MM.1S (cell line): ENCODE data around the gene APOBEC4.

Source experiments
- DNase-seq: peaks from one replicate; pipeline ENCODE4 v3.0.0-alpha.2; 2015
- H2AFZ ChIP-seq: fragments of 300-600 bp; sonication (generic); 2 replicates; pipeline ENCODE4 v1.6.0; 2016; ENCODE audit warnings: antibody characterized with exemption, low read length
- H3F3A ChIP-seq: fragments of 300-600 bp; sonication (generic); 2 replicates; pipeline ENCODE4 v1.6.1; 2016; ENCODE audit warnings: mild to moderate bottlenecking, antibody characterized with exemption, low read length, moderate library complexity, mixed read lengths; ENCODE audit not compliant: insufficient read depth
- H3K27ac ChIP-seq: fragments of 300-600 bp; sonication (generic); 2 replicates; pipeline ENCODE4 v1.5.1; 2016; ENCODE audit warnings: mild to moderate bottlenecking, low read length
- H3K27me3 ChIP-seq: fragments of 300-600 bp; sonication (generic); replicated peaks from 2 replicates; pipeline ENCODE4 v1.6.0; 2016; ENCODE audit warnings: low read length; ENCODE audit not compliant: insufficient read depth
- H3K36me3 ChIP-seq: fragments of 300-600 bp; sonication (generic); replicated peaks from 2 replicates; pipeline ENCODE4 v1.6.1; 2016; ENCODE audit warnings: mild to moderate bottlenecking, low read length, mixed read lengths; ENCODE audit not compliant: insufficient read depth
- H3K4me1 ChIP-seq: fragments of 300-600 bp; sonication (generic); 2 replicates; pipeline ENCODE4 v1.6.1; 2016; ENCODE audit warnings: low read length, mixed read lengths
- H3K4me2 ChIP-seq: fragments of 300-600 bp; sonication (generic); 2 replicates; pipeline ENCODE4 v1.6.0; 2016; ENCODE audit warnings: low read depth, low read length
- H3K4me3 ChIP-seq: fragments of 300-600 bp; sonication (generic); 2 replicates; pipeline ENCODE4 v1.5.1; 2016; ENCODE audit warnings: low read length, mixed read lengths
- H3K79me2 ChIP-seq: fragments of 300-600 bp; sonication (generic); 2 replicates; pipeline ENCODE4 v1.6.1; 2016; ENCODE audit warnings: mixed run types, low read length, mixed read lengths
- H3K9ac ChIP-seq: fragments of 300-600 bp; sonication (generic); 2 replicates; pipeline ENCODE4 v1.6.1; 2016; ENCODE audit warnings: low read length, mixed read lengths
- H3K9me2 ChIP-seq: fragments of 300-600 bp; sonication (generic); replicated peaks from 2 replicates; pipeline ENCODE4 v1.6.1; 2016; ENCODE audit warnings: mild to moderate bottlenecking, low read length, mixed read lengths; ENCODE audit not compliant: insufficient read depth
- H3K9me3 ChIP-seq: fragments of 300-600 bp; sonication (generic); replicated peaks from 2 replicates; pipeline ENCODE4 v1.6.1; 2016; ENCODE audit warnings: mild to moderate bottlenecking, low read length, mixed read lengths; ENCODE audit not compliant: insufficient read depth
- H4K20me1 ChIP-seq: fragments of 300-600 bp; sonication (generic); 2 replicates; pipeline ENCODE4 v1.6.1; 2016; ENCODE audit warnings: mild to moderate bottlenecking, low read length, moderate library complexity, mixed read lengths; ENCODE audit not compliant: insufficient read depth
- EZH2 ChIP-seq: fragments of 300-600 bp; sonication (generic); optimal IDR thresholded peaks from 2 replicates; pipeline ENCODE3; 2017; ENCODE audit warnings: low read depth, mild to moderate bottlenecking, antibody characterized with exemption, low read length, mixed read lengths
- EZH2phosphoT487 ChIP-seq: fragments of 300-600 bp; sonication (generic); IDR thresholded peaks from 2 replicates; pipeline ENCODE4 v1.6.1; 2018; ENCODE audit warnings: antibody characterized with exemption, low read length
- TF ChIP-seq, protein P1 (sequence below): fragments of 300-600 bp; sonication (generic); IDR thresholded peaks from 2 replicates; pipeline ENCODE4 v1.5.1; 2016; ENCODE audit warnings: antibody characterized with exemption, low read length, mixed read lengths

The APOBEC4 gene

DNA sequence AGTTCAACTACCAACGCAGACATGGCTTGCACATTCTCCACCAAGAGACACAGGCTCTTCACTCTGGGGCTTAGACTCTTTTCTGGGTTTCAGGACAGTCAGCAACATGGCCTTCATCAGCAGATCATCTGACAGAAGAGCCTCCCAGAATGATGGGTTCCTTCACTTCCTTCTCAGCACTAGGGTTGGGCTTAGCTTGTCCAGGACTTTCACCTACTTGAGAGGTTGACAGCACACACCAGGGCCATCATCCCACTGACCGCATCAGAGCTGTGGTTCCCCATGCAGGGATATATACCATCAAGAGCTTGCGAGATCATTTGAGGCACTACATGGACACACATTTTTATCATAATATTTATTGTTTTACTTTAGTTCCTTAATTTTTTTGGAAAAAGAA lies 52.5 kb downstream of the APOBEC4 start:
- Histone ChIP-seq H4K20me1 (no peaks in the 10 kb centered on the region), H3K4me3 (no peak overlapping the region), H2AFZ (no peak overlapping the region), H3K27me3 (no peaks in the 10 kb centered on the region), H3K9me2 (no peaks in the 10 kb centered on the region), H3K79me2 (no peaks in the 10 kb centered on the region), H3K9me3 (no peaks in the 10 kb centered on the region), H3K9ac (no peak overlapping the region), H3K36me3 (no peaks in the 10 kb centered on the region), H3K27ac (no peak overlapping the region), H3F3A (no peaks in the 10 kb centered on the region), H3K4me2 (no peak overlapping the region), H3K4me1 (peaks cover 23% of the 10 kb centered on the region)
- TF ChIP-seq, protein P1, sequence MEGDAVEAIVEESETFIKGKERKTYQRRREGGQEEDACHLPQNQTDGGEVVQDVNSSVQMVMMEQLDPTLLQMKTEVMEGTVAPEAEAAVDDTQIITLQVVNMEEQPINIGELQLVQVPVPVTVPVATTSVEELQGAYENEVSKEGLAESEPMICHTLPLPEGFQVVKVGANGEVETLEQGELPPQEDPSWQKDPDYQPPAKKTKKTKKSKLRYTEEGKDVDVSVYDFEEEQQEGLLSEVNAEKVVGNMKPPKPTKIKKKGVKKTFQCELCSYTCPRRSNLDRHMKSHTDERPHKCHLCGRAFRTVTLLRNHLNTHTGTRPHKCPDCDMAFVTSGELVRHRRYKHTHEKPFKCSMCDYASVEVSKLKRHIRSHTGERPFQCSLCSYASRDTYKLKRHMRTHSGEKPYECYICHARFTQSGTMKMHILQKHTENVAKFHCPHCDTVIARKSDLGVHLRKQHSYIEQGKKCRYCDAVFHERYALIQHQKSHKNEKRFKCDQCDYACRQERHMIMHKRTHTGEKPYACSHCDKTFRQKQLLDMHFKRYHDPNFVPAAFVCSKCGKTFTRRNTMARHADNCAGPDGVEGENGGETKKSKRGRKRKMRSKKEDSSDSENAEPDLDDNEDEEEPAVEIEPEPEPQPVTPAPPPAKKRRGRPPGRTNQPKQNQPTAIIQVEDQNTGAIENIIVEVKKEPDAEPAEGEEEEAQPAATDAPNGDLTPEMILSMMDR, result no peak
- TF ChIP-seq EZH2, result no peak
- TF ChIP-seq EZH2phosphoT487, result no peak
- no peak for DNase-seq

DNA sequence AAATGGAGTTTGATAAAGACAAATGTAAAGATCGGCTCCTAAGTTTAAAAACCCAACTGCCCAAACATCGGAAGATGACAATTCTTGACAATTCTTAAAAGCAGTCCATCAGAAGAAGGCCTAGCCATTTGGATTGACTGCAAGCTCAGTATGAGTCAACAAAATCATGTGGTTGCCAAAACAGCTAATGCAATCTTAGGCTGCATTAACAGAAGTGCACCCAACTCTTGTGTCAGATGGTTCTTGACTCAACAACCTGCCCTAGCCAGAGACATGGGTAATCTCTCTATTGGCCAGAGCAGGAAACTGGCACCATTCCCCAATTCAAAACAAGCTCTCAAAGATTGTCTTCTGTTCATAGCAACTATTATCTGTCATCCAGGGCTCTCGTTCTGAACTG lies 53.0 kb downstream of the APOBEC4 start:
- TF ChIP-seq EZH2, result no peak
- no peak for TF ChIP-seq EZH2phosphoT487
- TF ChIP-seq, protein P1, result no peak
- H3K36me3 ChIP-seq, result no peaks in the 10 kb centered on the region
- no peaks in the 10 kb centered on the region for H3K9me3 ChIP-seq
- no peak overlapping the region for H3K9ac ChIP-seq
- no peaks in the 10 kb centered on the region for H3K79me2 ChIP-seq
- H3K27ac ChIP-seq, result no peak overlapping the region
- no peaks in the 10 kb centered on the region for H4K20me1 ChIP-seq
- H3K27me3 ChIP-seq, result no peaks in the 10 kb centered on the region
- no peaks in the 10 kb centered on the region for H3F3A ChIP-seq
- no peak overlapping the region for H3K4me3 ChIP-seq
- H3K9me2 ChIP-seq, result no peaks in the 10 kb centered on the region
- H3K4me1 ChIP-seq, result peaks cover 23% of the 10 kb centered on the region
- no peak overlapping the region for H2AFZ ChIP-seq
- no peak for DNase-seq
- H3K4me2 ChIP-seq, result no peak overlapping the region

DNA sequence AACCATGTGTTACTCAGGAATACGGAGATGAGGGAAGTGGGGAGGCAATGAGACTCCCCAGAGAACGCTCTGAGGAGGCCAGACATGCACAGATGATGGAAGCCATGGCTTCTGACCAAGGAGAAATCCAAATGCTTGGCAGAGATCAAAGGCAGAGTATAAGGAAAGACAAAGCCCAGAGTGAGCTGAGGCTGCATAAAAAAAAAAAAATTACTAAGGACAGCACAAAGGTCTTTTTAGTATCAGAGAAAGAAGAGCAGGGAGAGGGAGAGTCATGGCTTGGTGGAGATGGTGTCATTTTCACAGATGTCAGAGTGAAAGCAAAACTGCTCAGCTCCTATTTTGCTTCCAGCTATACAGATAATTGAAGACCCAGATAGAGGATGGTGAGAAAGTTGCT lies 54.7 kb downstream of the APOBEC4 start:
- Histone ChIP-seq H3K9ac (no peak overlapping the region), H3K4me2 (peak overlapping the region; percentile 39), H3K4me3 (no peak overlapping the region), H3K9me2 (no peaks in the 10 kb centered on the region), H3K36me3 (no peaks in the 10 kb centered on the region), H3K79me2 (no peaks in the 10 kb centered on the region), H3K4me1 (peaks cover 20% of the 10 kb centered on the region), H3F3A (no peaks in the 10 kb centered on the region), H3K27me3 (no peaks in the 10 kb centered on the region), H3K9me3 (no peaks in the 10 kb centered on the region), H2AFZ (peak overlapping the region; percentile 8), H3K27ac (peak overlapping the region; percentile 2; the same call in 1 of the 2 replicates), H4K20me1 (no peaks in the 10 kb centered on the region)
- TF ChIP-seq, protein P1, result no peak
- TF ChIP-seq EZH2, result no peak
- no peak for TF ChIP-seq EZH2phosphoT487
- DNase-seq, result peak; percentile 65
